Ovary (tissue), 9 donors: ENCODE measurements around the gene GPRC5C. TPM values are rescaled to one million over a fixed set of nuclear protein-coding genes. Genes with fewer than 3 reads are reported as not detected.

Source experiments
- DNase-seq, 5 donors: peaks; one replicate each; pipeline ENCODE4 v3.0.0-alpha.2; 2019 to 2020
- H3K27ac ChIP-seq, 2 donors: fragments of 200-600 bp; one replicate each; pipeline versions ENCODE4 v1.5.1 to v1.8.0; 2019 to 2022
- H3K27me3 ChIP-seq: fragments of 200-600 bp; one replicate; pipeline ENCODE4 v1.8.0; 2022
- H3K36me3 ChIP-seq: fragments of 200-600 bp; sonication (generic); one replicate; pipeline ENCODE4 v1.5.1; 2019
- H3K4me1 ChIP-seq: one replicate; pipeline ENCODE4 v1.8.1; 2013; ENCODE audit warnings: mild to moderate bottlenecking, moderate library complexity; ENCODE audit not compliant: insufficient read depth
- H3K4me3 ChIP-seq: fragments of 200-600 bp; sonication (generic); one replicate; pipeline ENCODE4 v1.5.1; 2017
- H3K9me3 ChIP-seq, 2 donors: fragments of 200-600 bp in 1 of 2; sonication (generic) in 1 of 2; one replicate each; pipeline versions ENCODE4 v1.5.1 to v1.8.1; 2013 to 2019; ENCODE audit warnings: mild to moderate bottlenecking in 1 of 2, moderate library complexity in 1 of 2
- CTCF ChIP-seq, 3 donors: fragments of 450-650 bp in 2 of 3; fragments of 200-600 bp in 1 of 3; IDR thresholded peaks; one replicate each; pipeline versions ENCODE4 v1.5.1 to v1.8.0; 2016 to 2022; ENCODE audit warnings: antibody characterized with exemption in 3 of 3, mild to moderate bottlenecking in 1 of 3
- EP300 ChIP-seq: sonication (generic); formaldehyde crosslinking; IDR thresholded peaks from one replicate; pipeline ENCODE4 v1.6.1; 2017; ENCODE audit warnings: antibody characterized with exemption
- POLR2A ChIP-seq: fragments of 450-650 bp; IDR thresholded peaks from one replicate; pipeline ENCODE4 v1.6.1; 2017; ENCODE audit warnings: antibody characterized with exemption, mild to moderate bottlenecking, moderate library complexity
- WGBS, 3 donors: extraction: QIAGEN DNeasy Blood & Tissue Kit in 1 of 3; methylation state at CpG; one replicate each; pipeline versions ENCODE4 v1.1.5 to v1.1.7; 2013 to 2017; 5-methylcytosine and 5-hydroxymethylcytosine counted together
- intact Hi-C, 4 donors: fragments of 100-400 bp; cut with DNase I; formaldehyde crosslinking; loops; one replicate each; pipeline versions ENCODE4 v1.11.0 to v1.15.1; 2022 to 2023
- polyA plus RNA-seq, 2 donors: library from polyadenylated mRNA; stranded (reverse); fragments of 200-250 nt in 1 of 2; fragments of 350-450 nt in 1 of 2; fragmentation: Illumina TruSeq in 1 of 2; extraction: RNeasy Lipid Tissue Mini Kit (QIAGEN cat#74804) in 1 of 2; gene quantifications; one replicate each; pipeline ENCODE4 v1.2.3, GENCODE V29; 2013 to 2014
- total RNA-seq, 7 donors: library from RNA; depleted of rRNA in 2 of 7; stranded (reverse); fragments of >200 nt in 2 of 7; fragmentation: NEBNext Ultra II Directional in 3 of 7; extraction: Animal tissue kit (Norgen Biotek cat#: 25700) in 3 of 7; gene quantifications; one replicate each; pipeline versions ENCODE4 v1.1.0 to v1.2.4, GENCODE V29; 2016 to 2023
- donor health status: DM: no; HTN: no; CAD: no; lungs with moderate emphysema.
- donor health status: DM: no; HTN: no; CAD: no.
- donor health status: Bipolar disorder and iron deficiency.
- donor health status: DM: yes; HTN: yes; CAD: no.
- donor health status: DM: no; HTN: no; CAD: no.
- donor health status: DM: yes; HTN: yes; CAD: no.

Gene GPRC5C
- total and polyA plus RNA-seq, 9 donors: 3.7 to 133 (median 61.8) TPM

- Histone ChIP-seq H3K36me3 (no peaks in the 10 kb centered on the region), H3K27ac (no peak overlapping the region), H3K4me1 (no peaks in the 10 kb centered on the region), H3K27me3 (no peaks in the 10 kb centered on the region), H3K4me3 (no peak overlapping the region), H3K9me3 (no peaks in the 10 kb centered on the region)
- intact Hi-C loops: no loop called here
- DNase-seq: no peak
- TF ChIP-seq CTCF (IDR thresholded peaks at IDR 0.05) (no peak), EP300 (no peak), POLR2A (no peak)
- WGBS, 3 donors: 52 to 67% (median 53%) methylated on average over 21 of the region's 21 CpGs
Observed at GRCh38 chr17:74467221-74467951, 35.5 kb downstream of the GPRC5C start.

- Histone ChIP-seq H3K4me3 (no peak overlapping the region), H3K36me3 (no peaks in the 10 kb centered on the region), H3K27me3 (no peaks in the 10 kb centered on the region), H3K27ac (no peak overlapping the region), H3K4me1 (no peaks in the 10 kb centered on the region), H3K9me3 (peaks cover 0 to 4% of the 10 kb centered on the region in 2 donors)
- 85 to 91% (median 89%) methylated on average over 3 of the region's 3 CpGs for WGBS, 3 donors
- intact Hi-C loops: no loop called here
- no peak for TF ChIP-seq CTCF (IDR thresholded peaks at IDR 0.05)
- TF ChIP-seq POLR2A: no peak
- no peak for TF ChIP-seq EP300
- no peak for DNase-seq
Observed at GRCh38 chr17:74471341-74471740, 39.5 kb downstream of the GPRC5C start.

GRCh38 chr17:74472890-74473289 is 41.0 kb downstream of the GPRC5C start:
- no peak overlapping the region for H3K4me3 ChIP-seq
- 72 to 80% (median 73%) methylated on average over 4 of the region's 4 CpGs for WGBS, 3 donors
- H3K36me3 ChIP-seq: no peaks in the 10 kb centered on the region
- no peak for TF ChIP-seq CTCF (IDR thresholded peaks at IDR 0.05)
- no peak for TF ChIP-seq EP300
- no peak for TF ChIP-seq POLR2A
- H3K9me3 ChIP-seq: peaks cover 0 to 4% of the 10 kb centered on the region in 2 donors
- no peaks in the 10 kb centered on the region for H3K27me3 ChIP-seq
- intact Hi-C loops: no loop called here
- H3K4me1 ChIP-seq: no peaks in the 10 kb centered on the region
- H3K27ac ChIP-seq: no peak overlapping the region
- no peak for DNase-seq

- H3K27me3 ChIP-seq: no peaks in the 10 kb centered on the region
- 47 to 64% (median 52%) methylated on average over 8 of the region's 8 CpGs for WGBS, 3 donors
Observed at GRCh38 chr17:74473294-74473693, 41.4 kb downstream of the GPRC5C start.

More at GRCh38 chr17:74473294-74473693, 41.4 kb downstream of the GPRC5C start:
- TF ChIP-seq CTCF (IDR thresholded peaks at IDR 0.05) (no peak), POLR2A (no peak), EP300 (no peak)
- Histone ChIP-seq H3K36me3 (no peaks in the 10 kb centered on the region), H3K27ac (no peak overlapping the region), H3K4me1 (no peaks in the 10 kb centered on the region), H3K4me3 (no peak overlapping the region), H3K9me3 (peaks cover 0 to 4% of the 10 kb centered on the region in 2 donors)
- DNase-seq: no peak
- intact Hi-C loops: no loop called here
